GM18951 (cell line): ENCODE results near the gene EVX1.

Source experiments
- POLR2A ChIP-seq: IDR thresholded peaks from 4 replicates; pipeline ENCODE4 v1.6.1; 2011; ENCODE audit warnings: mild to moderate bottlenecking; ENCODE audit not compliant: insufficient read length, insufficient read depth; ENCODE audit errors: extremely low read depth
- in situ Hi-C: fragments of 300-500 bp; cut with MboI; formaldehyde crosslinking; loops from one replicate; pipeline ENCODE4 v1.12.0; 2022; ENCODE audit warnings: low sequenced_read_pairs, mixed read lengths, inconsistent platforms; ENCODE audit not compliant: unreplicated experiment

Gene EVX1

DNA sequence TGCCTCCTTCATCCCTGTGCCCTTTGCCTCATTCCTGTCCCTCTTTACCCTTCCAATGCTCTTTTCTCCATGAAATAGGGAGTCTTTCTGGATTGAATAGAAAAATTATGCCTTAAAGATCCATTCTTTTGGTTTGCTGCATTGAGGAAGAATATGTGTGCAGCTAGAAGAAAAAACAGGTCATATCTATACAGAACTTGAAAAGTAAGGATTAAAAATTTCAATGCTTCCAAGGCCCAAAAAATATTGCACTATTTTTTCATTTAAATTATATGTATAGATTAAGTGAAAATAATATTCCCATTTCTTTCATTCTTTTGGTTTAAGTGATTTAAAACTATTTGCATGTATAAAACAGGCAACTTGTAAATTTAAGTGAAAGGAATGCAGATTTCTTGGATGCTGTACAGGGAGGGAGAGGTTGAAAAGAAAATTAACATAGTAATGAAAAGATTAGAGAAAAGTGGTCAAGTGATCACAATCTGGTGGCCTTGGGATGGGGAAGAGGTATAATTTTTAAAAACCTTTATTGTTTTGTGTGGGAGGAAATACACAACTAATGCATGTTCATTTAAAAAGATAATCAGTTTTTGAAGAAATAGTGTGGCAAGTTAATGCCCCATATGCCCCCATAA lies 18.5 kb upstream of the EVX1 start:
- in situ Hi-C loops = loop anchor here (25.0 kb wide), 1 partner anchor 338 kb away; no protein-coding TSS in a partner anchor
- TF ChIP-seq POLR2A = no peak

GRCh38 chr7:27224983-27225934 lies 17.3 kb upstream of the EVX1 start:
- TF ChIP-seq POLR2A = no peak
- in situ Hi-C loops = loop anchor here (25.0 kb wide), 1 partner anchor 337 kb away; no protein-coding TSS in a partner anchor

- no peak for TF ChIP-seq POLR2A
- in situ Hi-C loops = no loop called here
Observed at GRCh38 chr7:27229448-27229847, 13.2 kb upstream of the EVX1 start.

GRCh38 chr7:27235387-27236311 lies 7.0 kb upstream of the EVX1 start:
- no peak for TF ChIP-seq POLR2A
- in situ Hi-C loops = no loop called here

DNA sequence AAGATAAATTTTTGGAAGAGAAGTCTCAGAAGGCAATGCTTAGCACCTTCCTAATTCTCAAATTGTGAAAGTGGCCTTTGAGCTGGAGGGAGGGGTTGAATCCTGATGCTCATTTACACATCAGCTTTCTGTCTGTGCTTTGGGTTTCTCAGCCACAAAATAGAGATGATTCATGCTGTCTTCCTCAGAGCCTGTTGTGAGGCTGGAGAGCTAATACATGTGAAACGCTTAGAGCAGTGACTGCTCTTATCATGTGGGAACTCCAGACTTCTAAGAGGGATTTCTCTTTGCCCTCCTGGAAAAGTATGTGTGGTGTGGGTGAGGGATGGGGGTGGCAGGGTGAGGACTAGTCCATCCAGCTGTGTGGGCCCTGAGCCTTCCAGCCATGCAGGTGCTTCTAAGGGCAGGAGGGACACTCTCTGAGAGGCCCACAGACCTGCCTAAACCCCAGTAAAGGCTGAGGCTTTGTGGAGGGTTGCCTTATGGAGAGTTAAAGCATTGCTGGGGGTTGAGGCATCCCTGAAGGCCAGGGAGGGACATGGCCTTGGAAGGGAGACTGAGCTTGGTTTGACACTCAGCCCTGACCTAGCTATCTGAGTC lies 4.8 kb upstream of the EVX1 start:
- TF ChIP-seq POLR2A = no peak
- in situ Hi-C loops = no loop called here

GRCh38 chr7:27238979-27239386 lies 3.6 kb upstream of the EVX1 start:
- in situ Hi-C loops = no loop called here
- TF ChIP-seq POLR2A = no peak

- TF ChIP-seq POLR2A = no peak
- in situ Hi-C loops = loop anchor here (10.0 kb wide), 1 partner anchor 45 kb away; no protein-coding TSS in a partner anchor
Observed at GRCh38 chr7:27239387-27240014, 3.1 kb upstream of the EVX1 start.

DNA sequence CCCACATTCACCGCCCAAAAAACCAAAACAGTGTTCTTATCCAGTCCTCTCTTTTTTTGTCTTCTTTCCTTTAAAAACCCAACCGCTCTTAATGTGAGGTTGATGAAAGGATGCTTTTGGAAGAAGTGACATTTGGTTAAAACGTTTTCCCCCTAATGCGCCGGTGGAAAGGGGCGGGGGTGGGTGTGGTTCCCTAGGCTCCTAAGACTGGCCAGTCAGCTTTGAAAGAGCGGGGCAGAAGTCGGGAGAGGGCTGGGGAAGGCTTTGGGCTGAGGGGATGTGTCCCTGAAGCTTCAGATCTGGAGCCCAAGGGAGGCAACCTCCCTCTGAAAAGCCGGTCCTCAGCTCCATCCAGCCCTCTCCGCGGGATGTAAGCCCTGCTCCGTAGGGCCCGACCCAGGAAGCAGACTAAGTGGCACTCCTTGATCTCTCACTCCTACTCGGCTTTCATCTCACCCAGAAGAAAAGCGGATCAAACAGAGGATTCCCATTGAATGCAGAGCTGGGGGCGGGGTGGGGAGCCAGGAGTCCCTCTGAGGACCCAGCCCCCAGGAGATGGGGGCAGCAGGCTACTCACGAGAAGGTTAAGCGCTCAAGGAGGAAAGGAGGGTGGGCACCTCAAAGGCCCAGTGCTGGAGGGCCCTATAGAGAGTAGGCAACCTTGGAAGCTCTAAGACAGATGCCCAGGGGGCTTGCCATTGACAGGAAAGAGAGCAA lies 2.4 kb upstream of the EVX1 start:
- in situ Hi-C loops = loop anchor here (10.0 kb wide), 1 partner anchor 45 kb away; no protein-coding TSS in a partner anchor

DNA sequence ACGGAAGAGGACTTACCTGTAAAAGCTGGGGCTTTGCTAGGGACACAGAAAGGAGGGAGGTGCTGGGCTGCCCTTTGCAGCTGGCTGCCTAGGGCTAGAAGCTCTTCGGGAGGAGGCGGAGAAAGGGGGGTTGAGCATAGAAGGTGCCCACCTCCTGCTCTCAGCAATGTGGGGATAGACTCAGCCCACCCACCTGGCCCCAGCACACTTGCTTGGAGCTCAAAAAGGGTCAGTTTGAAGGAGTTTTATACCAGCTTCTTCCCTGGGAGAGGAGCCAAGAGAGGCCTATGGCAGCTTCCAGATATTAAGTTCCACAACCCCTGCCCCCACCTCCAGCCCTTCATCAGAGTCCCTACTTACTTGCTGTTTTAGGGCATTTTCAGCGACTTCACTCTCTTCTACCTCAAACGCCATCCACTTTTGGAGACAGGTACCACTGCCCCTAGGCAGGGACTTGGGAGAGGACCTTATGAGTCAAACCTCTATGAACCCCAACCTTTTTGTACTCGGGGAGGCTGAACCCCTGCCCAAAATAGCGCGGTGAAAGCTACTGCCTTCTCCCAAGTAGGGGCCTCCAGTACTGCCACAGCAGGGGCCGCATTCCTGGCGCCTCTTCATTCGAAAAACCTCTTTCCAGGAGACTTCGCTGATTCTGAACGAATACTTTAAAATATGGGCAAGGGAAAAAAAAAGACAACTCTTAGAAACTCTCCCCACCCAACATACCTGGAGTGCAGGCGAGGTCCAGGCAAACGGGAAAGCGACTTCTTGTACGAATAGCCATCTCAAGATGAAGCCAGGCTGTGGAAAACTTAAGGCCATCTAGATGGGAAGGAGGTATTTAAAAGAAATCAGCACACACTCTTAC lies 1.2 kb upstream of the EVX1 start:
- in situ Hi-C loops = loop anchor here (10.0 kb wide), 1 partner anchor 47 kb away; no protein-coding TSS in a partner anchor
- TF ChIP-seq POLR2A = no peak

More for the DNA sequence above, 2.4 kb upstream of the EVX1 start:
- TF ChIP-seq POLR2A = no peak

GRCh38 chr7:27242154-27242553 lies 448 bp upstream of the EVX1 start:
- no peak for TF ChIP-seq POLR2A
- in situ Hi-C loops = loop anchor here (10.0 kb wide), 1 partner anchor 47 kb away; no protein-coding TSS in a partner anchor
